Small intestine (tissue), 7 donors: ENCODE results near the gene TNFAIP8L3. TPM values are rescaled to one million over a fixed set of nuclear protein-coding genes. Genes with fewer than 3 reads are reported as not detected.

Experiments
- DNase-seq, 2 donors: peaks; one replicate each; pipeline versions ENCODE4 v3.0.0 to v3.0.0-alpha.2; 2013
- FAIRE-seq: peaks from 2 replicates; lab custom pipeline; 2012; peaks lifted over from hg19 to GRCh38; lab: Jason Lieb, UNC
- H3K27ac ChIP-seq, 3 donors: one replicate each; pipeline ENCODE4 v1.5.1; 2013; ENCODE audit warnings: low read length in 2 of 3, mild to moderate bottlenecking in 2 of 3, control low read depth in 1 of 3, inconsistent platforms in 1 of 3, low read depth in 1 of 3, moderate library complexity in 1 of 3
- H3K27me3 ChIP-seq, 3 donors: one replicate each; pipeline ENCODE4 v1.6.1; 2013; ENCODE audit warnings: low read length in 3 of 3, inconsistent platforms in 1 of 3; ENCODE audit not compliant: control insufficient read depth in 3 of 3, insufficient read depth in 3 of 3
- H3K36me3 ChIP-seq, 3 donors: one replicate each; pipeline ENCODE4 v1.6.1; 2013; ENCODE audit warnings: low read length in 3 of 3, inconsistent platforms in 1 of 3, low read depth in 1 of 3, mild to moderate bottlenecking in 1 of 3, moderate library complexity in 1 of 3; ENCODE audit not compliant: control insufficient read depth in 3 of 3, insufficient read depth in 2 of 3
- H3K4me1 ChIP-seq, 3 donors: one replicate each; pipeline ENCODE4 v1.6.1; 2013; ENCODE audit warnings: low read length in 2 of 3, inconsistent platforms in 1 of 3, low read depth in 1 of 3, mild to moderate bottlenecking in 1 of 3, moderate library complexity in 1 of 3; ENCODE audit not compliant: control insufficient read depth in 3 of 3, insufficient read depth in 2 of 3
- H3K4me3 ChIP-seq, 3 donors: one replicate each; pipeline ENCODE4 v1.5.1; 2013; ENCODE audit warnings: low read length in 3 of 3, control low read depth in 1 of 3, inconsistent platforms in 1 of 3, low read depth in 1 of 3, mild to moderate bottlenecking in 1 of 3, moderate library complexity in 1 of 3
- H3K9me3 ChIP-seq, 2 donors: one replicate each; pipeline ENCODE4 v1.6.1; 2013; ENCODE audit warnings: low read depth in 1 of 2, low read length in 1 of 2; ENCODE audit not compliant: control insufficient read depth in 2 of 2, insufficient read depth in 1 of 2
- WGBS, 3 donors: extraction: QIAGEN DNeasy Blood & Tissue Kit; methylation state at CpG; one replicate each; pipeline ENCODE4 v1.1.7; 2013; 5-methylcytosine and 5-hydroxymethylcytosine counted together
- polyA plus RNA-seq, 4 donors: library from polyadenylated mRNA; stranded (reverse) in 3 of 4; unstranded in 1 of 4; fragments of 200-250 nt in 3 of 4; fragments of 120-200 nt in 1 of 4; gene quantifications; one replicate each; pipeline versions ENCODE4 v1.2.1 to v1.2.3, GENCODE V29; 2013
- donor health status: healthy with polysubstance abuse.
- donor health status: control.
- donor health status: control.
- donor health status: Bipolar disorder and iron deficiency.
- donor health status: healthy.

The TNFAIP8L3 gene
- polyA plus RNA-seq, 4 donors, result 1.1 to 8.4 (median 3.5) TPM; not detected in 1

DNA sequence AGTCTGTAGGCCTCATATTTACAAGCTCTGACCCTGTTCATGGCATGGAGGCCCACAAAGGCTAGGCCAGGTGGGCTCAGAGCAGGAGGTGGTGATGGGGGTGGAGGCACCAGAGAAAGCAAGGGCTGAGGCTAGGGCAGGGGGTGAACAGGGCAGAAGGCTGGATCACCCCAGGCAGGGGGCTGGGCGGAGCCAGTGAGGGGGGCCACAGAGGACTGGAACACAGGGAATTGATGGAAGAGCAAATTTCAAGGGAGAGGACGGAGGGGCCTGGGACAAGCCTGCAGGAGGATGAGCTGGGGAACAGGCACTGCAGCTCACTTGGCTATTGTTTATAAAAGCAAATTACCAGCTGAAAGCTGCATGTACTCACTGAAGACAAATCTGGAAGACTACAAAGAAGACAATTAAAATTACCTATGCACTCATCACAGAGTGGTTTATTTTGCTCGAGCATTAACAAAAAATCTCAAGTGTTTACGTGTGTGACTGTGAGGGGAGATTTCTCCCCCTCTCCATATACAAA is 11.0 kb downstream of the TNFAIP8L3 start:
- FAIRE-seq, result no peak
- H3K27ac ChIP-seq, result no peak overlapping the region
- no peaks in the 10 kb centered on the region for H3K9me3 ChIP-seq
- no peaks in the 10 kb centered on the region for H3K27me3 ChIP-seq
- H3K36me3 ChIP-seq, result no peaks in the 10 kb centered on the region
- no peak for DNase-seq
- 74 to 95% (median 83%) methylated on average over 4 of the region's 4 CpGs for WGBS, 3 donors
- peaks cover 0 to 2% (median 0%) of the 10 kb centered on the region in 3 donors for H3K4me1 ChIP-seq
- no peak overlapping the region for H3K4me3 ChIP-seq

DNA sequence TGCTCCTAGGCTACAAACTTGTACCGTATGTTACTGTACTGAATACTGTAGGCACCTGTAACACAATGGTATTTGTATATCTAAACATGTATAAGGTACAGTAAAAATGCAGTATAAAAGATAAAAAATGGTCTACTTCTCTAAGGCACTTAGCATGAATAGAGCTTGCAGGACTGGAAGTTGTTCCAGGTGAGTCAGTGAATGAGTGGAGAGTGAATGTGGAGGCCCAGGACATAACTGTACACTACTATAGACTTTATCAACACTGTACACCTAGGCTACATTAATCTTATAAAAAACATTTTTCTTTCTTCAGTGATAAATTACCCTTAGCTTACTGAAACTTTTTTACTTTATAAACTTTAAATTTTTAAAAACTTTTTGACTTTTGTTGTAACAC is 12.5 kb downstream of the TNFAIP8L3 start:
- Histone ChIP-seq H3K4me1 (peaks cover 0 to 8% (median 0%) of the 10 kb centered on the region in 3 donors), H3K27me3 (no peaks in the 10 kb centered on the region), H3K9me3 (no peaks in the 10 kb centered on the region), H3K36me3 (no peaks in the 10 kb centered on the region), H3K4me3 (no peak overlapping the region), H3K27ac (no peak overlapping the region)
- WGBS, 3 donors, result 95 to 97% (median 97%) methylated on average over 1 of the region's 1 CpG
- FAIRE-seq (no peak), DNase-seq (no peak)

DNA sequence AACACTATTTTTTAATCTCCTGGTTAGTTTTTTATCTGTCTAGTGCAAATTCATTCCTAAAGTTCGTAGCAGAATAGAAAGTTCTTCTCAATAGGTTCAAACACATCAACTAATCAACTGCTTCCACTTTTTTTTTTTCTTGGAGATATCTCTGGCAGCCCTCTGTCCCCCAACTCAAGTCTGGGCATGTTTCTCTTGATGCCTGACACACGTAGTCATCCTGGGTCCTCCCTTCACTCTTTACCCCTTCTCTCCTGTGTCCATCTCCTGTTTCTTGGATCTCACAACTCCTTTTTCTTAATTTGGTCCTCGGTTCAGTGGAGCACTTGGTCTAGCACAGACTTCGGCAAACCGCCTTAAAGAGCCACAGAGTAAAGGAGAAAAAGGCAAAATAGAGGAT is 14.4 kb downstream of the TNFAIP8L3 start:
- no peak for FAIRE-seq
- no peaks in the 10 kb centered on the region for H3K27me3 ChIP-seq
- 86 to 92% (median 88%) methylated on average over 5 of the region's 5 CpGs for WGBS, 3 donors
- no peak overlapping the region for H3K27ac ChIP-seq
- DNase-seq, result no peak
- H3K4me1 ChIP-seq, result peaks cover 0 to 13% (median 0%) of the 10 kb centered on the region in 3 donors
- no peaks in the 10 kb centered on the region for H3K36me3 ChIP-seq
- no peak overlapping the region for H3K4me3 ChIP-seq
- no peaks in the 10 kb centered on the region for H3K9me3 ChIP-seq

DNA sequence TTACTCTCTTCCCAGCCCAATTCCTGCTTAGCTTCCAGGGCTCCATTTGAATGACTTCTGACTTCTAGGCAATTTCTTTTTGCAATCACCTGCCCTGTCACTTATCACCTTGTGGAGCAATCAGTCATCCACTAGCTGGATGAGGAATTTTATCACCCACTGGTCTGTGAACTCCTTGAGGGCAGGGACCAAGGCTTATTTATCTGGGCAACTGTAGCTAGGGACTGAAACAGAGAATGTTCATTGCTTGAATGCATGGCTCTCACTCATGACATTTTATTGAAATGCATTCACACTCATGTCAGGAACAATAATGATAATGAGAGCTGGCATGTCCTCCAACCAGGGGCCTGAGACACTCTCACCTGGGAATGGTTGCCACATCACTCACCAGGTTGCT is 15.5 kb downstream of the TNFAIP8L3 start:
- H3K4me1 ChIP-seq, result peaks cover 0 to 13% (median 0%) of the 10 kb centered on the region in 3 donors
- DNase-seq (peak; percentile 27 to 49), FAIRE-seq (no peak)
- no peaks in the 10 kb centered on the region for H3K27me3 ChIP-seq
- H3K4me3 ChIP-seq, result no peak overlapping the region
- no peak overlapping the region for H3K27ac ChIP-seq
- H3K36me3 ChIP-seq, result no peaks in the 10 kb centered on the region
- H3K9me3 ChIP-seq, result no peaks in the 10 kb centered on the region

DNA sequence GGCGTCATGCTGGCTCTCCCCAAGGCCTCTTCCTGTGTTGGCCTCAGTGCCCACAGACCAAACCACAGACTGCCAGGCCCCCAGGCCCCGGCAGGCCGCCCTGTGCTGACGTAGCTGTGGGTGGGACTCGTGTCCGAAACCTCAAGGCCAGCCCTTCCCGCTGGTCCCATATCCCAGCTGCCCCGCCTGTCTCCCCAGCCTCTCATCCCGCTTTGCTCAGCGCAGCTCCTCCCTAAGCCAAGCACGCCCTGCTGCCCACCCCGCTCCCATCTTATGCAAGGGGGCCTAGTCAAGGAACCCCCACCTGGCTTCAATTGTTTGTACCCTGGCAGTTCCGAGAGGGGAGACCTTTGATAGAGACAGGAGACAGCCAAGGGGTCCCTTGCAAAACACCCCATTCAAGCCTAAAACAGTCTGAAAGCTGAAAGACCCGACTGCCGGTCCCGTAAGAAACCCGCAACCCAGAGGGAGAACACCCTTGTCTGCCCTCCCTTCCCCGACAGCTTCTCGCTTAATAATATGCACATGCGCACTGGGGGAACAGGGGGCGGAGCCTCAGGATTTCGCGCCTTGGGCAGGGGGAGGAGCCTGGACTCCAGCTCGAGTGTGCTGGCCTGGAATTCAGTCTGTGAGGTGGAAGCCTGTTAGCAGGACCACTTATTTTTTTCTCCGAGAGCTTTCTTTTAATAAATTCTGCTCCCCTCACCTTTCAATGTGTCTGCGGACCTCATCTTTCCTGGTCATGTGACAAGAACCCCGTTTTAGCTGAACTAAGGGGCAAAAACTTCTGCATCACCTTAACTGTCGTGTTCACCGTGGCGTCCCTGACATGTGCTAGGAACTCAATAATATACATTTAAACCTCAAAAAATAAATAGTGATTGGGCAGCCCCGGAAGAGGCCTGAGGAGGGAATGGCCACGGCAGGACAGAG is 17.2 kb downstream of the TNFAIP8L3 start:
- FAIRE-seq, result no peak
- H3K9me3 ChIP-seq, result no peaks in the 10 kb centered on the region
- 44 to 54% (median 53%) methylated on average over 32 of the region's 32 CpGs for WGBS, 3 donors
- H3K27me3 ChIP-seq, result no peaks in the 10 kb centered on the region
- H3K4me1 ChIP-seq, result peaks cover 0 to 13% (median 0%) of the 10 kb centered on the region in 3 donors
- H3K36me3 ChIP-seq, result no peaks in the 10 kb centered on the region
- peak; percentile 49 to 76 for DNase-seq
- peak overlapping the region in 2 of 3 donors; percentile 13 to 40 for H3K4me3 ChIP-seq
- peak overlapping the region in 2 of 3 donors; percentile 13 to 81 for H3K27ac ChIP-seq

DNA sequence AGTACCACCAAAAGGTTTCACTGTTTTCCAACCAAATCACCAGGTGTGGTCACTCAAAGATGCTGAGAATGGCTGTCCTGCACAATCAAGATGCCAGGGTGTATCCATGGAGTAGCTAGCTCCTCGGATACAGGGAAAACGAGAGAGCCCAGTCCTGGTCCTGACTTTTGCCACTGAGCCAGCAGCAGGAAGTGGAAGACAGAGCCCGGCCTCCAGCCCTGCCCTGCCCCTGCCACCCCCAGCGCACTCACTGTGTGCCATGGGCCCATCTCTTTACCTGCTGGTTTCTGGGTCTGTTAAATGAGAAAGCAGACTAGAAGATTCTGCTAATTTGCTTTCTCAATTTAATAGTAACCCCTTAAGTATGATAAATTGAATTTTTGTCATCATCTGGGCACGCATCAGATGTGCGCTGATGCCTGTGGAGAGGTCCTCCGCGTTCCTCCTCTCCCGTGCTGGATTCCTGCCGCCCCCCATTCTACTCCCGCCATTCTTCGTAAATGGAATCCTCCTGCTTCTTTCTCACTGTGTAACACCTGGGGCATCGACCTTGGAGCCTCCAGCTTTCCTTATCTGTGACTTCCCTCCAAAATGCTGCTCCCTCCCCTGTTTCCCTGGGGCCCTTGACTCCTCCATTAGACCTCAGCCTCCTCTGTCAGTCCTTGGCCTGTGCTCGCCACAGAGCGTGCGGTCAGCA is 18.0 kb downstream of the TNFAIP8L3 start:
- H3K9me3 ChIP-seq, result no peaks in the 10 kb centered on the region
- H3K27me3 ChIP-seq, result no peaks in the 10 kb centered on the region
- no peak overlapping the region for H3K4me3 ChIP-seq
- 82 to 90% (median 82%) methylated on average over 16 of the region's 16 CpGs for WGBS, 3 donors
- H3K27ac ChIP-seq, result peak overlapping the region in 1 of 3 donors; percentile 81
- no peak for FAIRE-seq
- peaks cover 0 to 13% (median 0%) of the 10 kb centered on the region in 3 donors for H3K4me1 ChIP-seq
- no peaks in the 10 kb centered on the region for H3K36me3 ChIP-seq
- DNase-seq, result peak in 1 of 2 donors; percentile 8

DNA sequence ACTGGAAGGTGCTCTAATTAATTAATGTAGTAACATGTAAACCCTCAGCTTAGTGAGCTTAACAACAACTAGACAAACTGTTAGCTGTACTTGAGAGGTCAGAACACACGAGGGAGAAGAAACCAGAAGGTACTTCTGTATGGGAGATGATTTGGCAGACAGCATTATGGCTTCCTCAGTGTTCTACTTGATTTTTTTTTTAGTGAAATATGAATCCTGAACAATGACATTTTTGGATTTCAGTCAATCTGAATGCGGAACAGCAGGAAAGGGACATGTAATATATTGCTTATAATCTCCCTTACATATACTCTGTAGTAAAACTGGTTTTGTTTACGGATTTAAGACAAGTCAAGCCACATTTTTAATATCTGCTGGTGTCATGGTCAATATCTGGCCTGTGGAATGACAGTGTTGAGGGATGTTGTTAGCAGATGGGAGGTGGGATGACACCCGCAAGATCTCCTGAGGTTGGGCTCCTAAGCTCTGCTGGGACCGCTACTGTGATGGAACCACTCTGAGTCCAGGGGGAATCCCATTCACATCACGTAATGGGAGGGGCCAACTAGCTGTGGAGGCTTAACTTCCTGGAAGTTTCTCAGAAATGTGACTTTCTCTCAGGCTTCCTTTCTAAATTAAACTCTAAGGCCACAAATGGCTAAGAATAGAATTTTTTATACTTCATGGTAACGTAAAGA is 18.7 kb downstream of the TNFAIP8L3 start:
- DNase-seq (no peak), FAIRE-seq (no peak)
- whole genome bisulfite sequencing, 3 donors, result 68 to 85% (median 79%) methylated on average over 7 of the region's 7 CpGs
- H3K36me3 ChIP-seq, result no peaks in the 10 kb centered on the region
- H3K9me3 ChIP-seq, result no peaks in the 10 kb centered on the region
- H3K4me3 ChIP-seq, result no peak overlapping the region
- no peaks in the 10 kb centered on the region for H3K27me3 ChIP-seq
- H3K4me1 ChIP-seq, result peaks cover 0 to 13% (median 0%) of the 10 kb centered on the region in 3 donors
- peak overlapping the region in 1 of 3 donors; percentile 27 for H3K27ac ChIP-seq

DNA sequence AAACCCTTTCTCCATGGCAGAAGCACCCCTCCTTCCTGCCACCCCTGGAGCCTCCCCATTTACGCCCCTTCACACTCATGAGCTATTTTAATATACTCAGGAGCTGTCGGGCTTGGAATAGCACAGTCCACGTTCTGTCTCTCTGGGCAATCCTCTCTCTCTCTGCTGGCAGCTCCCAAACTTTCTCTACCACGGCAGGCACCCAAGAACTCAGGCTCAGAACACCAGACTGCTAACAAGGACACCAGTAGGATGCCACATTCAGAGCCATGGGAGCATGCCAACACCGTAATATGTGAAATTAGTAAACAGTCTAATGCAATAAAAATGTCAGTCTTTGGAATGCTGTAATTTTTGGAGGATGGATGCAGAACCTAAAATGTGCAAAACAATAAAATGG is 19.3 kb downstream of the TNFAIP8L3 start:
- peaks cover 0 to 13% (median 0%) of the 10 kb centered on the region in 3 donors for H3K4me1 ChIP-seq
- FAIRE-seq (no peak), DNase-seq (no peak)
- peak overlapping the region in 1 of 3 donors; percentile 29 for H3K27ac ChIP-seq
- no peaks in the 10 kb centered on the region for H3K36me3 ChIP-seq
- no peaks in the 10 kb centered on the region for H3K9me3 ChIP-seq
- WGBS, 3 donors, result 70 to 89% (median 86%) methylated on average over 5 of the region's 5 CpGs
- H3K4me3 ChIP-seq, result no peak overlapping the region
- H3K27me3 ChIP-seq, result no peaks in the 10 kb centered on the region
